DND-41 (cell line): ENCODE results near the gene MRPL44.

Experiments
- ATAC-seq: fragments of 200-7000 bp; cut with Tn5 transposase; 3 replicates; pipeline ENCODE4 v1.9.1; 2021; ENCODE audit warnings: low read depth; ENCODE audit not compliant: insufficient read depth
- DNase-seq: peaks from one replicate; pipeline ENCODE4 v3.0.0-alpha.2; 2020
- H2AFZ ChIP-seq: 2 replicates; pipeline ENCODE4 v1.6.0; 2012; ENCODE audit warnings: low read depth, low read length
- H3K27ac ChIP-seq: 2 replicates; pipeline ENCODE4 v1.5.1; 2012; ENCODE audit warnings: low read length, inconsistent platforms
- H3K27me3 ChIP-seq: fragments of 200-600 bp; sonication (generic); 2 replicates; pipeline ENCODE4 v1.6.0; 2012; ENCODE audit warnings: low read length, mild to moderate bottlenecking, inconsistent platforms; ENCODE audit not compliant: insufficient read depth, poor library complexity
- H3K36me3 ChIP-seq: 2 replicates; pipeline ENCODE4 v1.5.1; 2012; ENCODE audit warnings: low read length, inconsistent platforms; ENCODE audit not compliant: insufficient read depth
- H3K4me1 ChIP-seq: 2 replicates; pipeline ENCODE4 v1.5.1; 2012; ENCODE audit warnings: mild to moderate bottlenecking, low read length; ENCODE audit not compliant: insufficient read depth
- H3K4me2 ChIP-seq: 2 replicates; pipeline ENCODE4 v1.6.0; 2012; ENCODE audit warnings: mild to moderate bottlenecking, moderate library complexity, low read length, inconsistent platforms; ENCODE audit not compliant: insufficient read depth
- H3K4me3 ChIP-seq, 2 experiments: fragments of 200-600 bp in 1 of 2; shearing (Covaris generic) in 1 of 2; 2 replicates each; pipeline ENCODE4 v1.5.1; 2012 to 2016; ENCODE audit warnings: inconsistent platforms in 2 of 2, low read length in 2 of 2, mild to moderate bottlenecking in 2 of 2, low read depth in 1 of 2, moderate library complexity in 1 of 2
- H3K79me2 ChIP-seq: 2 replicates; pipeline ENCODE4 v1.6.0; 2012; ENCODE audit warnings: low read length, inconsistent platforms; ENCODE audit not compliant: insufficient read depth
- H3K9ac ChIP-seq: 2 replicates; pipeline ENCODE4 v1.6.0; 2012; ENCODE audit warnings: low read depth, mild to moderate bottlenecking, inconsistent platforms, low read length, moderate library complexity
- H3K9me3 ChIP-seq: 2 replicates; pipeline ENCODE4 v1.5.1; 2012; ENCODE audit warnings: low read length, moderate library complexity, mild to moderate bottlenecking, inconsistent platforms; ENCODE audit not compliant: insufficient read depth, severe bottlenecking
- H4K20me1 ChIP-seq: 2 replicates; pipeline ENCODE4 v1.6.0; 2012; ENCODE audit warnings: low read length; ENCODE audit not compliant: insufficient read depth
- EZH2 ChIP-seq: IDR thresholded peaks from 3 replicates; pipeline ENCODE4 v1.6.1; 2012; ENCODE audit warnings: borderline replicate concordance, low read depth, mild to moderate bottlenecking, moderate library complexity, low read length, inconsistent platforms; ENCODE audit not compliant: severe bottlenecking
- TF ChIP-seq, protein P1 (sequence below): IDR thresholded peaks from 2 replicates; pipeline ENCODE4 v1.5.1; 2012; ENCODE audit warnings: borderline replicate concordance, low read length, moderate library complexity, mild to moderate bottlenecking; ENCODE audit not compliant: poor library complexity, severe bottlenecking; ENCODE audit errors: extremely low read depth

The MRPL44 gene

DNA sequence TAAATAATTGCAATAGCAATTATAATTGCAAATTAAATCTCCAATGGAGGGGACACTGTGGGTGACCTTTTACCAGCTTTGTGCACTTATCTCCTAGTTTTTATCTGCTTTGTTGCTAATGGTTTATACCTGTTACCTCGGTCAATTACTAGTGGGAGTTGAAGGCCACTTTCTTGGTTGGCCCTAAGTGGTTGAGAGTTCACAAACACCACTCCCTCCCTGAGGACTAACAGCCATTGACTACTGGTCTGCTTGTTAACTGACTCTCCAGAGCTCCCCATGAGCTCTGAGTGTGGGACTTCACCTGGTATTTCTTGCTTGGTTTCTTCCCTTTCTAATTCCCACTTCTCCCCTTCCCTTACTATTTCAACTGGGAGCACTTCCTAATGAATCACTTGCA lies 54.6 kb downstream of the MRPL44 start:
- no peaks in the 10 kb centered on the region for H3K4me1 ChIP-seq
- H3K27me3 ChIP-seq = peaks cover 6% of the 10 kb centered on the region
- H2AFZ ChIP-seq = no peak overlapping the region
- H4K20me1 ChIP-seq = no peaks in the 10 kb centered on the region
- no peak overlapping the region for H3K4me3 ChIP-seq
- DNase-seq = no peak
- H3K9ac ChIP-seq = no peak overlapping the region
- TF ChIP-seq, protein P1, sequence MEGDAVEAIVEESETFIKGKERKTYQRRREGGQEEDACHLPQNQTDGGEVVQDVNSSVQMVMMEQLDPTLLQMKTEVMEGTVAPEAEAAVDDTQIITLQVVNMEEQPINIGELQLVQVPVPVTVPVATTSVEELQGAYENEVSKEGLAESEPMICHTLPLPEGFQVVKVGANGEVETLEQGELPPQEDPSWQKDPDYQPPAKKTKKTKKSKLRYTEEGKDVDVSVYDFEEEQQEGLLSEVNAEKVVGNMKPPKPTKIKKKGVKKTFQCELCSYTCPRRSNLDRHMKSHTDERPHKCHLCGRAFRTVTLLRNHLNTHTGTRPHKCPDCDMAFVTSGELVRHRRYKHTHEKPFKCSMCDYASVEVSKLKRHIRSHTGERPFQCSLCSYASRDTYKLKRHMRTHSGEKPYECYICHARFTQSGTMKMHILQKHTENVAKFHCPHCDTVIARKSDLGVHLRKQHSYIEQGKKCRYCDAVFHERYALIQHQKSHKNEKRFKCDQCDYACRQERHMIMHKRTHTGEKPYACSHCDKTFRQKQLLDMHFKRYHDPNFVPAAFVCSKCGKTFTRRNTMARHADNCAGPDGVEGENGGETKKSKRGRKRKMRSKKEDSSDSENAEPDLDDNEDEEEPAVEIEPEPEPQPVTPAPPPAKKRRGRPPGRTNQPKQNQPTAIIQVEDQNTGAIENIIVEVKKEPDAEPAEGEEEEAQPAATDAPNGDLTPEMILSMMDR = no peak
- no peak for TF ChIP-seq EZH2
- no peak for ATAC-seq
- no peak overlapping the region for H3K27ac ChIP-seq
- no peaks in the 10 kb centered on the region for H3K36me3 ChIP-seq
- H3K9me3 ChIP-seq = no peaks in the 10 kb centered on the region
- no peak overlapping the region for H3K4me2 ChIP-seq
- H3K79me2 ChIP-seq = no peaks in the 10 kb centered on the region

DNA sequence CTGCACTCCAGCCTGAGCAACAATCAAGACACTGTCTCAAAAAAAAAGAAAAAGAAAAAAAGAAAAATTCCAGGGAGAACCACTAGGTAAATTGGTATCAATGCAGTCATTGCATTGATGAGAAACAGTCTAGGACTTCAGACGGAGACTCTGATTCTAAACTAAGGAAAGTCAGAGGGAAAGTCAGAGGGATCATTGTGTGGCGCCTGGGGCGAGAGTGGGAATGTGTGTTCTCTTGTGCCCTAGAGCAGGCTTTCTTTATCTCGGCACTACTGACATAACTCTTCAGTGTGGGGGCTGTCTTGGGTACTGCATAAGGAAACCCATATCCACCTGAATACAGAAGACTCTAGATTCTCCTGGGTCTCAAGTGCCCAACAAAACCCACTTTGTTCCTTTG lies 57.1 kb downstream of the MRPL44 start:
- H3K4me1 ChIP-seq = no peaks in the 10 kb centered on the region
- H3K4me3 ChIP-seq = no peak overlapping the region
- ATAC-seq = no peak
- DNase-seq = no peak
- no peak overlapping the region for H3K27ac ChIP-seq
- H4K20me1 ChIP-seq = no peaks in the 10 kb centered on the region
- H3K9me3 ChIP-seq = no peaks in the 10 kb centered on the region
- H2AFZ ChIP-seq = no peak overlapping the region
- no peaks in the 10 kb centered on the region for H3K36me3 ChIP-seq
- H3K79me2 ChIP-seq = no peaks in the 10 kb centered on the region
- TF ChIP-seq, protein P1 = no peak
- no peak for TF ChIP-seq EZH2
- H3K27me3 ChIP-seq = peaks cover 6% of the 10 kb centered on the region
- no peak overlapping the region for H3K9ac ChIP-seq
- H3K4me2 ChIP-seq = no peak overlapping the region

DNA sequence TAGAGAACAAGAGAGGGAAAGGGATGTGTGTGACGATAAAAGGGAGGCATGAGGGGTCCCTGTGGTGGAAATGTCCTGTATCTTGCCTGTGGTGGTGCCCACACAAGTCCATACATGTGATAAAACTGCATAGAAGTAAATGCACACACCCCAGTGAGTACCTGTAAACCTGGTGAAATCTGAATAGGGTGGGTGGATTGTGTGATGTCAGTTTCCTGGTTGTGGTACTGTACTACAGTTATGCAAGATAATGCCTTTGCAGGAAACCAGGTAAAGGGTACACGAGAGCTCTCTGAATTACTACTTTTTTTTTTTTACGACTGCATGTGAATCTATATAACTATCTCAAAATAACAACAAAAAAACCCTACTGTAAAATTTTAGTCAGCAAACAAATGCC lies 59.7 kb downstream of the MRPL44 start:
- peaks cover 2% of the 10 kb centered on the region for H3K27me3 ChIP-seq
- H3K79me2 ChIP-seq = no peaks in the 10 kb centered on the region
- TF ChIP-seq, protein P1 = no peak

More for the DNA sequence above, 59.7 kb downstream of the MRPL44 start:
- no peaks in the 10 kb centered on the region for H4K20me1 ChIP-seq
- ATAC-seq (no peak), DNase-seq (no peak)
- H3K36me3 ChIP-seq = no peaks in the 10 kb centered on the region
- no peak overlapping the region for H3K4me2 ChIP-seq
- no peak overlapping the region for H3K9ac ChIP-seq
- H3K9me3 ChIP-seq = no peaks in the 10 kb centered on the region
- H3K4me3 ChIP-seq = no peak overlapping the region
- H3K4me1 ChIP-seq = no peaks in the 10 kb centered on the region
- H3K27ac ChIP-seq = no peak overlapping the region
- no peak overlapping the region for H2AFZ ChIP-seq
